Sigmoid colon (tissue), 7 donors: ENCODE measurements around the gene ABCC1. TPM values are rescaled to one million over a fixed set of nuclear protein-coding genes. Genes with fewer than 3 reads are reported as not detected.

Experiments
- DNase-seq: peaks from one replicate; pipeline ENCODE4 v3.0.0-alpha.2; 2019
- H3K27ac ChIP-seq, 4 donors: fragments of 200-600 bp; sonication (generic); one replicate each; pipeline ENCODE4 v1.5.1; 2016 to 2019; ENCODE audit warnings: mild to moderate bottlenecking in 1 of 4
- H3K27me3 ChIP-seq, 3 donors: fragments of 200-600 bp; sonication (generic); one replicate each; pipeline ENCODE4 v1.5.1; 2019; ENCODE audit warnings: mild to moderate bottlenecking in 1 of 3
- H3K36me3 ChIP-seq, 4 donors: fragments of 200-600 bp; sonication (generic); one replicate each; pipeline ENCODE4 v1.5.1; 2016 to 2019
- H3K4me1 ChIP-seq, 4 donors: fragments of 200-600 bp; sonication (generic); one replicate each; pipeline ENCODE4 v1.5.1; 2017 to 2019
- H3K4me3 ChIP-seq, 4 donors: fragments of 200-600 bp; sonication (generic); one replicate each; pipeline ENCODE4 v1.5.1; 2017 to 2019; ENCODE audit warnings: mild to moderate bottlenecking in 2 of 4, moderate library complexity in 1 of 4
- H3K9me3 ChIP-seq, 4 donors: fragments of 200-600 bp in 3 of 4; sonication (generic) in 3 of 4; one replicate each; pipeline versions ENCODE4 v1.5.1 to v1.6.1; 2013 to 2019
- CTCF ChIP-seq, 4 experiments: fragments of 450-650 bp in 3 of 4; fragments of 200-600 bp in 1 of 4; IDR thresholded peaks; one replicate each; pipeline ENCODE4 v1.5.1; 2016 to 2019; ENCODE audit warnings: antibody characterized with exemption in 4 of 4, mild to moderate bottlenecking in 3 of 4, moderate library complexity in 2 of 4
- EP300 ChIP-seq, 4 donors: sonication (generic); formaldehyde crosslinking; IDR thresholded peaks; one replicate each; pipeline ENCODE4 v1.6.1; 2017; ENCODE audit warnings: antibody characterized with exemption in 4 of 4
- POLR2A ChIP-seq, 2 donors: fragments of 450-650 bp; IDR thresholded peaks; one replicate each; pipeline ENCODE4 v1.6.1; 2016; ENCODE audit warnings: antibody characterized with exemption in 2 of 2, mild to moderate bottlenecking in 2 of 2, moderate library complexity in 2 of 2
- POLR2AphosphoS5 ChIP-seq, 4 donors: sonication (generic); formaldehyde crosslinking; IDR thresholded peaks; one replicate each; pipeline ENCODE4 v1.6.1; 2017; ENCODE audit warnings: antibody characterized with exemption in 4 of 4
- WGBS, 2 donors: extraction: QIAGEN DNeasy Blood & Tissue Kit; methylation state at CpG; one replicate each; pipeline ENCODE4 v1.1.7; 2013; 5-methylcytosine and 5-hydroxymethylcytosine counted together
- intact Hi-C: fragments of 100-400 bp; cut with DNase I; formaldehyde crosslinking; loops from one replicate; pipeline ENCODE4 v1.15.1; 2023
- polyA plus RNA-seq, 3 donors: library from polyadenylated mRNA; stranded (reverse); fragments of 200-250 nt; gene quantifications; one replicate each; pipeline ENCODE4 v1.2.3, GENCODE V29; 2013
- total RNA-seq, 4 donors: library from RNA; depleted of rRNA; stranded (reverse); fragments of >200 nt; gene quantifications; one replicate each; pipeline ENCODE4 v1.1.0, GENCODE V29; 2016
- donor health status: healthy with polysubstance abuse.
- donor health status: Bipolar disorder and iron deficiency.
- donor health status: healthy.

Gene ABCC1
- total and polyA plus RNA-seq, 7 donors: 1.8 to 51.8 (median 22.5) TPM

DNA sequence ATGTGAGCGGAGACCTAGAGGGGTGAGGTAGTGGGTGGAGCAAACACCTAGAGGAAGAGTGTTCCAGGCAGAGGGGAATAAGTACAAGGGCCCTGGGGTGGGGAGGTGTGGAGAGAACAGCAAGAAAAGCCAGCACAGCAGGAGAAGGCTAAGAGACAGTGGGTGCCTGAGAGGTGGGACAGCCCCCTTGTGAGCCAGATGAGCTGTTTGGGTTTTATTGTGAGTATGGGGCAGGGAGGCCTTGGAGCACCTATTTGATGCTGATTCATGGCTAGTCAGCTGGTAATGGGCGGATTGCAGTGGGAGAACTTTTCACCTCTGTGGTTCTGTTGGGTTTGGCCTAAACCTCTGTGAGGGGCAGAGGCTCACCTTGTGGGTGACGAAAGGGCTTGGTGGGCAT lies 68.4 kb downstream of the ABCC1 start:
- peaks cover 2 to 56% (median 34%) of the 10 kb centered on the region in 4 donors for H3K4me1 ChIP-seq
- H3K4me3 ChIP-seq: no peak overlapping the region
- no peaks in the 10 kb centered on the region for H3K9me3 ChIP-seq
- 95 to 96% methylated on average over 3 of the region's 3 CpGs for WGBS, 2 donors
- DNase-seq: no peak
- H3K36me3 ChIP-seq: peaks cover 0 to 42% (median 14%) of the 10 kb centered on the region in 4 donors
- TF ChIP-seq POLR2A (IDR thresholded peaks at IDR 0.05) (no peak), EP300 (IDR thresholded peaks at IDR 0.05) (no peak), POLR2AphosphoS5 (IDR thresholded peaks at IDR 0.05) (no peak), CTCF (IDR thresholded peaks at IDR 0.05) (no peak)
- H3K27ac ChIP-seq: peak overlapping the region in 2 of 4 donors; percentile 64 to 91
- intact Hi-C loops: no loop called here
- no peaks in the 10 kb centered on the region for H3K27me3 ChIP-seq

- Histone ChIP-seq H3K36me3 (peaks cover 0 to 42% (median 14%) of the 10 kb centered on the region in 4 donors), H3K27me3 (no peaks in the 10 kb centered on the region), H3K27ac (peak overlapping the region in 2 of 4 donors; percentile 85 to 91), H3K4me3 (no peak overlapping the region), H3K4me1 (peaks cover 3 to 65% (median 41%) of the 10 kb centered on the region in 4 donors), H3K9me3 (no peaks in the 10 kb centered on the region)
- WGBS, 2 donors: 89 to 91% methylated on average over 4 of the region's 4 CpGs
- intact Hi-C loops: no loop called here
- TF ChIP-seq CTCF (IDR thresholded peaks at IDR 0.05): no peak
- TF ChIP-seq EP300 (IDR thresholded peaks at IDR 0.05): no peak
- no peak for TF ChIP-seq POLR2A (IDR thresholded peaks at IDR 0.05)
- no peak for TF ChIP-seq POLR2AphosphoS5 (IDR thresholded peaks at IDR 0.05)
- DNase-seq: no peak
Measured at GRCh38 chr16:16018705-16019104, 69.3 kb downstream of the ABCC1 start.

GRCh38 chr16:16019488-16019887 lies 70.1 kb downstream of the ABCC1 start:
- DNase-seq: no peak

DNA sequence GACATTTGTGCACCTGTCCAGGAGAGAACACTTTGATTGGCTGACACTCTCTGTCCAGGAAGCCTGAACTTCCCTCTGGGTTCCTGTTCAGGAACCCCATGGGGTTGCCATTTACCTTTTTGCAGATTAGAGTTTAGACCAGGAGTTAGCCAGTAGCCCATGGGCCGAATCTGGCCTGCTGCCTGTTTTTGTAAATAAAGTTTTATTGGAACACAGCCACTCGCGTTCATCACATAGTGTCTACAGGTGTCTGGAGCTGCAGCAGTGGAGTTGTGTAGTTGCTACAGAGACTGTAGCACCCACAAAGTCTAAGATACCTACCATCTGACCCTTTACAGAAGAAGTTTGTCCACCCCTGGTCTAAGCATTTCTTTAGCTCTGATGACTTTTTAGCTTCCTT lies 70.9 kb downstream of the ABCC1 start:
- intact Hi-C loops: loop anchor here (5.0 kb wide), 2 partner anchors 68 to 133 kb away; partner anchors contain the start of gene CEP20
- WGBS, 2 donors: 91 to 92% methylated on average over 3 of the region's 3 CpGs
- Histone ChIP-seq H3K36me3 (peaks cover 0 to 42% (median 14%) of the 10 kb centered on the region in 4 donors), H3K27me3 (no peaks in the 10 kb centered on the region), H3K27ac (peak overlapping the region; percentile 85 to 91 (median 86)), H3K4me3 (no peak overlapping the region), H3K4me1 (peaks cover 3 to 61% (median 39%) of the 10 kb centered on the region in 4 donors), H3K9me3 (no peaks in the 10 kb centered on the region)
- no peak for DNase-seq
- TF ChIP-seq POLR2A (IDR thresholded peaks at IDR 0.05): no peak
- no peak for TF ChIP-seq CTCF (IDR thresholded peaks at IDR 0.05)

More at GRCh38 chr16:16019488-16019887, 70.1 kb downstream of the ABCC1 start:
- Histone ChIP-seq H3K36me3 (peaks cover 0 to 42% (median 14%) of the 10 kb centered on the region in 4 donors), H3K4me1 (peaks cover 3 to 62% (median 40%) of the 10 kb centered on the region in 4 donors), H3K27ac (peak overlapping the region in 3 of 4 donors; percentile 19 to 91 (median 85)), H3K4me3 (no peak overlapping the region), H3K27me3 (no peaks in the 10 kb centered on the region), H3K9me3 (no peaks in the 10 kb centered on the region)
- TF ChIP-seq POLR2AphosphoS5 (IDR thresholded peaks at IDR 0.05) (no peak), CTCF (IDR thresholded peaks at IDR 0.05) (no peak), POLR2A (IDR thresholded peaks at IDR 0.05) (no peak), EP300 (IDR thresholded peaks at IDR 0.05) (no peak)
- WGBS, 2 donors: 89 to 92% methylated on average over 4 of the region's 4 CpGs
- intact Hi-C loops: no loop called here

- Histone ChIP-seq H3K9me3 (no peaks in the 10 kb centered on the region), H3K27ac (peak overlapping the region; percentile 85 to 91 (median 86)), H3K4me1 (peaks cover 3 to 62% (median 40%) of the 10 kb centered on the region in 4 donors), H3K36me3 (peaks cover 0 to 42% (median 14%) of the 10 kb centered on the region in 4 donors), H3K27me3 (no peaks in the 10 kb centered on the region), H3K4me3 (no peak overlapping the region)
- intact Hi-C loops: loop anchor here (5.0 kb wide), 2 partner anchors 69 to 134 kb away; partner anchors contain the start of gene CEP20
- no peak for DNase-seq
- 50 to 74% methylated on average over 3 of the region's 3 CpGs for WGBS, 2 donors
- TF ChIP-seq POLR2AphosphoS5 (IDR thresholded peaks at IDR 0.05): no peak
- no peak for TF ChIP-seq EP300 (IDR thresholded peaks at IDR 0.05)
- TF ChIP-seq POLR2A (IDR thresholded peaks at IDR 0.05): no peak
Measured at GRCh38 chr16:16021020-16021419, 71.6 kb downstream of the ABCC1 start.
